Right lobe of liver (tissue), 4 donors: ENCODE data around the gene NUTM2G.
"Not testable (repeated sequence)": the region's sequence is repeated elsewhere in the genome, so short reads cannot be mapped to it uniquely, and the experiment has no call there.

Experiments used
- POLR2A ChIP-seq: fragments of 450-650 bp; IDR thresholded peaks from one replicate; pipeline ENCODE4 v1.6.1; 2017; ENCODE audit warnings: antibody characterized with exemption, mild to moderate bottlenecking
- TF ChIP-seq, protein P1 (sequence below), 4 donors: fragments of 200-600 bp in 3 of 4; fragments of 450-650 bp in 1 of 4; IDR thresholded peaks; one replicate each; pipeline versions ENCODE4 v1.5.1 to v1.8.0; 2016 to 2022; ENCODE audit warnings: antibody characterized with exemption in 4 of 4, mild to moderate bottlenecking in 2 of 4
- donor health status: DM: no; HTN: no; CAD: no.
- donor health status: DM: no; HTN: no; CAD: no.
- donor health status: DM: no; HTN: yes; CAD: no.

DNA sequence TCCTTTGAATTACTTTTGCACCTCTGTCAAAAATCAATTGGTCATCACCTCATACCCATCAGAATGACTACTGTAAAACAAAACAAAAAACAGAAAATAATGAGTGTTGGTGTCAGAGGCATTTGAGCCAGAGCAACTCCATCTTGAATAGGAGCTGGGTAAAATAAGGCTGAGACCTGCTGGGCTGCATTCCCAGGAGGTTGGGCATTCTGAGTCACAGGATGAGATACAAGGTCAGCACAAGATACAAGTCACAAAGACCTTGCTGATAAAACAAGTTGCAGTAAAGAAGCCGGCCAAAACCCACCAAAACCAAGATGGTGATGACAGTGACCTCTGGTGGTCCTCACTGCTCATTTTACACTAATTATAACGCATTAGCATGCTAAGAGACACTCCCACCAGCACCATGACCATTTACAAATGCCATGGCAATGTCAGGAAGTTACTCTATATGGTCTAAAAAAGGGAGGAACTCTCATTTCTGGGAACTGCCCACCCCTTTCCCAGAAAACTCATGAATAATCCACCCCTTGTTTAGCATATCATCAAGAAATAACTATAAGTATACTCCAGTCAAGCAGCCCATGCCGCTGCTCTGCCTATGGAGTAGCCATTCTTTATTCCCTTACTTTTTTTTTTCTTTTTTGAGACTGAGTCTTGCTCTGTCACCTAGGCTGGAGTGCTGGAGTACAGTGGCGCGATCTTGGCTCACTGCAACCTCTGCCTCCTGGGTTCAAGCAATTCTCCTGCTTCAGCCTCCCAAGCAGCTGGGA is 23.5 kb upstream of the NUTM2G start:
- TF ChIP-seq, protein P1, sequence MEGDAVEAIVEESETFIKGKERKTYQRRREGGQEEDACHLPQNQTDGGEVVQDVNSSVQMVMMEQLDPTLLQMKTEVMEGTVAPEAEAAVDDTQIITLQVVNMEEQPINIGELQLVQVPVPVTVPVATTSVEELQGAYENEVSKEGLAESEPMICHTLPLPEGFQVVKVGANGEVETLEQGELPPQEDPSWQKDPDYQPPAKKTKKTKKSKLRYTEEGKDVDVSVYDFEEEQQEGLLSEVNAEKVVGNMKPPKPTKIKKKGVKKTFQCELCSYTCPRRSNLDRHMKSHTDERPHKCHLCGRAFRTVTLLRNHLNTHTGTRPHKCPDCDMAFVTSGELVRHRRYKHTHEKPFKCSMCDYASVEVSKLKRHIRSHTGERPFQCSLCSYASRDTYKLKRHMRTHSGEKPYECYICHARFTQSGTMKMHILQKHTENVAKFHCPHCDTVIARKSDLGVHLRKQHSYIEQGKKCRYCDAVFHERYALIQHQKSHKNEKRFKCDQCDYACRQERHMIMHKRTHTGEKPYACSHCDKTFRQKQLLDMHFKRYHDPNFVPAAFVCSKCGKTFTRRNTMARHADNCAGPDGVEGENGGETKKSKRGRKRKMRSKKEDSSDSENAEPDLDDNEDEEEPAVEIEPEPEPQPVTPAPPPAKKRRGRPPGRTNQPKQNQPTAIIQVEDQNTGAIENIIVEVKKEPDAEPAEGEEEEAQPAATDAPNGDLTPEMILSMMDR (IDR thresholded peaks at IDR 0.05), result not testable (repeated sequence)
- TF ChIP-seq POLR2A, result not testable (repeated sequence)
